ENCODE data around the gene CFAP410. TPM values are rescaled to one million over a fixed set of nuclear protein-coding genes. Genes with fewer than 3 reads are reported as not detected.

CFAP410 gene
- total and polyA plus RNA-seq, 12 donors, result 10.9 to 34.7 (median 13.9) TPM

DNA sequence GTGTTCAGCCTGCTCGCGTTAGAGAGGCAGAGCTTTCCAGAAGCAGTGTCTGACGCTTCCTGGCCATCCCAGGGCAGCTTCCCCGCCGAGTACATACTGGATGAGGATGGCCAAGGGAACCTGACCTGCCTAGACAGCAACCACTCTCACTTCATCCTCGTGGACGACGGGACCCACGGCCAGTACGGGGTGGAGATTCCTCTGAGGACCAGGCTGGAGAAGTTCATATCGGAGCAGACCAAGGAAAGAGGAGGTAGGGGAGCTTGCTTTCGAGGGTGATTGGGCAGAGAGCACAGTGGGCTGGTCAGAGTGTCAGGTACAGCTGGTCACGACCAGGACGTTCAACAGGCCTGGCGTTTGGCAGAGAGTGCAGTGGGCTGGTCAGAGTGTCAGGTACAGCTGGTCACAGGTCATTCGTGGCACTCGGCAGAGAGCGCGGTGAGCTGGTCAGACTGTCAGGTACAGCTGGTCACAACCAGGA lies 36.6 kb upstream of the CFAP410 start:
- 86 to 87% methylated on average over 19 of the region's 19 CpGs for WGBS, 2 donors
- no peak for ATAC-seq
- intact Hi-C loops (cut with DNase I), result no loop called here
- peaks cover 0 to 27% (median 0%) of the 10 kb centered on the region in 9 donors for H3K4me1 ChIP-seq
- DNase-seq, result no peak
- no peak for TF ChIP-seq CTCF (IDR thresholded peaks at IDR 0.05)
- peak overlapping the region in 1 of 10 donors; percentile 73 for H3K27ac ChIP-seq
- peaks cover 0 to 78% (median 19%) of the 10 kb centered on the region in 7 donors for H3K27me3 ChIP-seq
- no peak overlapping the region for H3K4me3 ChIP-seq
- peaks cover 0 to 39% (median 0%) of the 10 kb centered on the region in 9 donors for H3K36me3 ChIP-seq
- peaks cover 0 to 3% (median 0%) of the 10 kb centered on the region in 11 donors for H3K9me3 ChIP-seq

GRCh38 chr21:44375281-44375651 lies 36.1 kb upstream of the CFAP410 start:
- Histone ChIP-seq H3K4me3 (no peak overlapping the region), H3K36me3 (peaks cover 0 to 34% (median 0%) of the 10 kb centered on the region in 9 donors), H3K27ac (peak overlapping the region in 1 of 10 donors; percentile 73), H3K4me1 (peaks cover 0 to 27% (median 0%) of the 10 kb centered on the region in 9 donors), H3K27me3 (peaks cover 0 to 78% (median 23%) of the 10 kb centered on the region in 7 donors), H3K9me3 (peaks cover 0 to 3% (median 0%) of the 10 kb centered on the region in 11 donors)
- ATAC-seq, result peak in 5 of 8 donors; percentile 17 to 46 (median 42)
- TF ChIP-seq CTCF (IDR thresholded peaks at IDR 0.05), result no peak
- DNase-seq, result no peak
- 71 to 83% methylated on average over 10 of the region's 10 CpGs for WGBS, 2 donors
- intact Hi-C loops (cut with DNase I), result no loop called here

GRCh38 chr21:44374601-44375280 lies 35.6 kb upstream of the CFAP410 start:
- H3K27ac ChIP-seq, result peak overlapping the region in 1 of 10 donors; percentile 73
- peaks cover 0 to 28% (median 0%) of the 10 kb centered on the region in 9 donors for H3K36me3 ChIP-seq
- peaks cover 0 to 3% (median 0%) of the 10 kb centered on the region in 11 donors for H3K9me3 ChIP-seq
- DNase-seq (no peak), ATAC-seq (no peak)
- no peak for TF ChIP-seq CTCF (IDR thresholded peaks at IDR 0.05)
- H3K4me1 ChIP-seq, result peaks cover 0 to 27% (median 0%) of the 10 kb centered on the region in 9 donors
- peaks cover 0 to 79% (median 28%) of the 10 kb centered on the region in 7 donors for H3K27me3 ChIP-seq
- H3K4me3 ChIP-seq, result no peak overlapping the region
- WGBS, 2 donors, result 85 to 93% methylated on average over 24 of the region's 24 CpGs
- intact Hi-C loops (cut with DNase I), result no loop called here

DNA sequence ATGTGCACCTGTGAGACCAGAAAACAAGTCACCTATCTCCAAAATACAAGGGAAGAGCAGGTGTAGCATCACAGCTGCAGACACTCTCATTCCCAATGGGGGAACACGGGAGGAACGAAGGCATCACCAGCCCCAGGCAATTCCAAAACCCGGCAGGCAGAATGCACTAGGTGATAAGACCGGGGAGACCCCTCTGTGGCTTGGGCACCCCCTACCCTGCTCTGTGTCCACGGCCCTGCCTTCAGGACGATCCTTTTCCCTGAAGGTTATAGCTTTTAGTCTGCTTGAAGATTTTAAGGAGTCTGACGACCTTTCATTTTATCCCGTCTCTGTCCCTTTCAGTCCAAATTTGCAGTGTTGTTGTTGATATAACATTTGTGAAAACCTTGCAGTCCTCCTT lies 33.4 kb upstream of the CFAP410 start:
- H3K4me3 ChIP-seq, result no peak overlapping the region
- peaks cover 0 to 27% (median 0%) of the 10 kb centered on the region in 9 donors for H3K4me1 ChIP-seq
- peaks cover 0 to 73% (median 37%) of the 10 kb centered on the region in 7 donors for H3K27me3 ChIP-seq
- peaks cover 0 to 3% (median 0%) of the 10 kb centered on the region in 11 donors for H3K9me3 ChIP-seq
- DNase-seq (no peak), ATAC-seq (no peak)
- intact Hi-C loops (cut with DNase I), result no loop called here
- 70 to 71% methylated on average over 8 of the region's 8 CpGs for WGBS, 2 donors
- H3K27ac ChIP-seq, result no peak overlapping the region
- peaks cover 0 to 10% (median 0%) of the 10 kb centered on the region in 9 donors for H3K36me3 ChIP-seq
- no peak for TF ChIP-seq CTCF (IDR thresholded peaks at IDR 0.05)

All from heart right ventricle (tissue), 16 donors.